Measurements from ENCODE around the gene PACRG. TPM values are rescaled to one million over a fixed set of nuclear protein-coding genes. Genes with fewer than 3 reads are reported as not detected.

Gene PACRG
- total and polyA plus RNA-seq, 2 of the 4 experiments (the other 2 are of a cell fraction), result not detected

- Histone ChIP-seq H3K23ac (ENCODE audit: low read depth, low read length) (no peak overlapping the region), H3K9me3 (ENCODE audit: control insufficient read depth, insufficient read depth, low read length) (peaks cover 26% of the 10 kb centered on the region), H2BK120ac (ENCODE audit: low read depth, low read length) (no peak overlapping the region), H2BK5ac (ENCODE audit: low read depth, low read length, poor library complexity, severe bottlenecking) (no peak overlapping the region), H3K79me1 (ENCODE audit: low read depth in 1 of 2, low read length in 2 of 2) (no peaks in the 10 kb centered on the region), H3K4me2 (ENCODE audit: low read depth, low read length) (no peak overlapping the region), H4K5ac (ENCODE audit: low read depth, low read length) (no peak overlapping the region), H4K8ac (ENCODE audit: low read depth in 2 of 2, low read length in 2 of 2) (no peak overlapping the region), H2BK20ac (ENCODE audit: low read depth, low read length) (no peak overlapping the region), H3K14ac (replicated peaks; ENCODE audit: low read depth, low read length) (no peak overlapping the region), H2AK9ac (replicated peaks; ENCODE audit: low read depth, low read length, poor library complexity) (no peak overlapping the region), H3K18ac (ENCODE audit: low read depth, low read length) (no peak overlapping the region), H3K9me1 (ENCODE audit: insufficient read depth, low read length) (no peaks in the 10 kb centered on the region), H3K9ac (ENCODE audit: low read depth, low read length) (no peak overlapping the region), H3K4me1 (ENCODE audit: control insufficient read depth, insufficient read depth, low read length) (no peaks in the 10 kb centered on the region), H2AFZ (replicated peaks; ENCODE audit: low read length, poor library complexity) (no peak overlapping the region), H3K27me3 (ENCODE audit: control insufficient read depth, insufficient read depth, low read length) (no peaks in the 10 kb centered on the region), H3K36me3 (ENCODE audit: control insufficient read depth, insufficient read depth, low read length) (no peaks in the 10 kb centered on the region), H3K4ac (ENCODE audit: low read depth, low read length) (no peak overlapping the region), H4K20me1 (ENCODE audit: insufficient read depth, low read length) (no peaks in the 10 kb centered on the region), H2BK15ac (ENCODE audit: low read depth, low read length) (no peak overlapping the region), H3K56ac (ENCODE audit: extremely low read depth, insufficient read depth, low read length) (no peak overlapping the region), H3K27ac (ENCODE audit: insufficient read depth, low read length) (no peak overlapping the region), H4K91ac (ENCODE audit: insufficient read depth, low read depth, low read length) (no peak overlapping the region), H2AK5ac (ENCODE audit: low read depth, low read length) (no peak overlapping the region), H3K4me3 (ENCODE audit: insufficient read depth, low read depth, low read length) (no peak overlapping the region)
- dilution Hi-C loops (cut with HindIII; ENCODE audit: low sequenced_read_pairs, unreplicated experiment), result no loop called here
- intact Hi-C loops (cut with micrococcal nuclease), result no loop called here
- ChIA-PET POLR2A (ENCODE audit: unreplicated experiment) (no interaction called here), CTCF (no interaction called here)
- WGBS, 2 experiments (ENCODE audit: extremely low coverage in 2 of 2, insufficient read length in 1 of 2), result 11% methylated on average over 3 of the region's 22 CpGs; no CpG with 5 or more reads in 1 of the 2 experiments
- ATAC-seq (ENCODE audit: low read depth), result no peak
- DNase-seq, result no peak
- BruUV-seq (replicated peaks), result no TSS peak
- in situ Hi-C loops (cut with MboI; ENCODE audit: low sequenced_read_pairs), result no loop called here
- TF ChIP-seq BHLHE40 (IDR thresholded peaks at IDR 0.05; ENCODE audit: low read depth, low read length), result no peak
These were observed 437.6 kb downstream of the PACRG start for GRCh38 chr6:163165155-163165910.
